SK-MEL-5 (cell line): ENCODE measurements around the gene CDK11A. TPM values are rescaled to one million over a fixed set of nuclear protein-coding genes. Genes with fewer than 3 reads are reported as not detected.
"Not testable (repeated sequence)": the region's sequence is repeated elsewhere in the genome, so short reads cannot be mapped to it uniquely, and the experiment has no call there.

Experiments
- DNase-seq: peaks from one replicate; pipeline ENCODE4 v3.0.0-alpha.2; 2016; ENCODE audit warnings: low read depth, low spot score
- in situ Hi-C: cut with HindIII; loops from 2 replicates; pipeline ENCODE4 v1.10.0; 2016; ENCODE audit warnings: low sequenced_read_pairs, high pct_unique_total_duplicates, low pct_unique_long_range_greater_than_20kb
- total RNA-seq: library from RNA; depleted of rRNA; stranded (reverse); fragments of >200 nt; shearing (Covaris generic); gene quantifications from 2 replicates; pipeline ENCODE4 v1.2.3, GENCODE V29; 2014

The CDK11A gene
- total RNA-seq, 1 experiment from 2014 or later = 4.4 TPM

DNA sequence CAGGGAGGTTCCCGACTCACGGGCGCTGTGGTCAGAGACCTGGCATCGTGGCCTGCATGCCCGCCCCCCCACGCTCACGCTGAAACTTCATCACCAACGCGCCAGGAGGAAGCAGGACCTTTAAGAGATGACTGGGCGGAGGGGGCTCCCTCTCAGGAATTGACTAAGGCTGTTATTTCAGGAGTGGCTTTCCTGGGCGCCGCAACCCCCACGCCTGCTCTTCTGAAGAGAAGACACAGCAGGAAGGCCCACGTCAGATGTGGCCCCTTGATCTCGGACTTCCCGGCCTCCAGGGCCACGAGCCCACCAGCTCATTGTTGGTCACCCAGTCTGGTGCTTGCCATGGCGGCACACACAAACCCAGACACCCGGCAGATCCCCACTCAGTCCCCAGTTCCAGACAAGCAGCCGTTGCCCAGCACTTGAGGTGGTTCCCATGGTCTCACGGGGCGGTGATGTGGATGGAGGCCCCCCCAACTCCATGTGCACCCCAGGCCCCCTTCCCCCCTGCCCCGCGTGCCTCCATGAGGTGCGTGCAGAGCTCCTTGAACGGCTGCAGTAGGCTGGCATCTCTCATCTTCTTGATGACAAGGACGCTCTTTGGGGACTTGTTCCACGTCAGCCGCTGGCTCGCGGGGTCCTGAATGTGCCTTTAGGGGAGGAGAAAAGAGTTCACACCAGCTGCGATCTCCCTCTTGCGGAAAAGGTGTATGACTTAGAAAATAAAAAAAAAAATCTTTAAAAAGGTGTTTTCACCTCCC lies 32.7 kb upstream of the CDK11A start:
- DNase-seq = no peak
- in situ Hi-C loops = no loop called here

DNA sequence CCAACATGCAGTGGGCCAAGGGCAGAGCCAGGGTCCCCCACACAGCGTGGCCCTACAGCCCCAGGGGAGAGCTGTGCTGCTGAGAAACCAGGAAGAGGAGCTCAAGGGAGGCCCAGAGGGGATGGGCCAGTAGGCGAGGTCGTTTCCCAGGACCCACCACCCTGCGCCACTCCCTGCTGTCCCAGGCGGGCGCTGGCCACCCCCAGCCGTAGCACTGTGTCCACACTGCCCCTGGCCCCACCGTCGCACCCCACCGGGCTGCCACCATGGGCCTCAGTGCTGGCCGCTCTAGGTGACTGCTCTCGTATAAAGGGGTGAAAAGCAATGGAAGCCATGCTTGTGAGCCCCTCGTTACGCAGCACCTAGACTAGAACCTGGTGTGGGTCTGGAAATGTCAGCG lies 31.7 kb upstream of the CDK11A start:
- in situ Hi-C loops = no loop called here
- no peak for DNase-seq

DNA sequence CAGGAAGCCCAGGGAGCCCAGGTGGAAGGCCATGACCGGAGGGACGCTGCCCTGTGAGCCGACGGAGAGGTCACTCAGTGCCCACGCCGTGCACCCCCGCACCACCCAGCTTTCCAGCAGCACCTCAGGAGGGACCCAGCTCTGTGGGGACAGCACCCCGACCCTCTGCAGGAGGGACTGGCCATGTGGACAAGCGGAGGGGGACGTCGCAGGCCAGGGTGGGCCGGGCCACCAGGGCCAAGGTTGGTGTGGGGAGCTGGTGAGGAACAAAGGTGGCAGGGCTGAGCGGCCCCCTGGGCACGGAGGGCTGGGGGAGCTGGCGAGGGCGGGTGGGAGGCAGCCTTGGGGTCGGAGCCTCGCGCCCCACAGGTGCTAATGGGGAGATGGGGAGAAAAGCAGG lies 31.3 kb upstream of the CDK11A start:
- in situ Hi-C loops = no loop called here

DNA sequence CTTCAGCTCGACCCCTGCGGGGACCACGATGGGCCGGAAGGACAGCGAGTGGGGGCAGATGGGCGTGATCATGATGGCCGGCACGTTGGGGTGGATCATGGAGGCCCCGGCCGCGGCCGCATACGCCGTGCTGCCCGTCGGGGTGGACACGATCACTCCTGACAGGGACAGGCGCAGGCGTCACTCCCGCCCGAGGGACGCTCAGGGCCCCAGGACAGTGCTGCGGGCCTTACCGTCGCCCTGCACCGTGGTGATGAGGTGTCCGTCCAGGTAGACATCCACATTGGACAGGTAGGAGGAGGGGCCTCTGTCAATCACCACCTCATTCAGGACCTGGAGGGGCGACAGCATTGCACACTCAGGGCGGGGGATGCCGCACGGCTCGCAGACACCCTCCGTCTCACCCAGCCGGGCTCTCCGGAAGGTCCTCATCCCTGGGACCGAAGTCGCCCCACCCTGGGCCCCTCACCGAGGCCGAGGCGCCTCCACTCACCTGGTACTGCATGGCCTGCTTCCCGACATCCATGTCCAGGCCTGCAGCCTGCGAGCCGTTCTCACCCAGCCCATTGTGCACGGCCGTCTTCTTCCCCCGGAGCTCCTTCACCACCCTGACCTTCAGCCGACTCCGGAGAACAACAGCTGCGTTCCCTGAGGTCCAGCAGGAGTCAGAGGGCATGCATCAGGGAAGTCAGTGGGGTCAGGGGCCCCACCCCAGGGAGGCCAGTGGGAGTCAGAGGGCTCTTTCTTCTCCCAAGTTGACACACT lies 30.1 kb upstream of the CDK11A start:
- no peak for DNase-seq
- in situ Hi-C loops = no loop called here

More for the DNA sequence above, 31.3 kb upstream of the CDK11A start:
- no peak for DNase-seq

DNA sequence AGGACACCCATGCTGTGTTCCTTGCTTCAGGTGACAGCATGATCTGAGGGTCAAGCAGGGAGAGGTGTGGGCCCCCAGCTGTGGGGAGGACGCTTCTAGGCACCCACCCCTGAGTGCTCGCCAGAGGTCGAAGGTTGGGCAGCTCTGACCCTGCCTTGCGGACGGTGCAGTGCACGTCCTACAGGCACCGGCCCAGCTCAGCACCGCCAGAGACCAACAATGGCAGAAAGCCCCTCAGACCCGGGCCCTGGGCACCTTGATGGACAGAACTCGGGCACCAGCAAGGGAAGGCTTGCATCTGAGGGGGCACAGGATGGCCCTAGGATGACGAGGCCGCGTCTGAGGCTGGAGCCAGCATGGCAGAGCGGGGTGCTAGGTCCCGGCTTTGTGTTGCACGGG lies 29.4 kb upstream of the CDK11A start:
- no peak for DNase-seq

DNA sequence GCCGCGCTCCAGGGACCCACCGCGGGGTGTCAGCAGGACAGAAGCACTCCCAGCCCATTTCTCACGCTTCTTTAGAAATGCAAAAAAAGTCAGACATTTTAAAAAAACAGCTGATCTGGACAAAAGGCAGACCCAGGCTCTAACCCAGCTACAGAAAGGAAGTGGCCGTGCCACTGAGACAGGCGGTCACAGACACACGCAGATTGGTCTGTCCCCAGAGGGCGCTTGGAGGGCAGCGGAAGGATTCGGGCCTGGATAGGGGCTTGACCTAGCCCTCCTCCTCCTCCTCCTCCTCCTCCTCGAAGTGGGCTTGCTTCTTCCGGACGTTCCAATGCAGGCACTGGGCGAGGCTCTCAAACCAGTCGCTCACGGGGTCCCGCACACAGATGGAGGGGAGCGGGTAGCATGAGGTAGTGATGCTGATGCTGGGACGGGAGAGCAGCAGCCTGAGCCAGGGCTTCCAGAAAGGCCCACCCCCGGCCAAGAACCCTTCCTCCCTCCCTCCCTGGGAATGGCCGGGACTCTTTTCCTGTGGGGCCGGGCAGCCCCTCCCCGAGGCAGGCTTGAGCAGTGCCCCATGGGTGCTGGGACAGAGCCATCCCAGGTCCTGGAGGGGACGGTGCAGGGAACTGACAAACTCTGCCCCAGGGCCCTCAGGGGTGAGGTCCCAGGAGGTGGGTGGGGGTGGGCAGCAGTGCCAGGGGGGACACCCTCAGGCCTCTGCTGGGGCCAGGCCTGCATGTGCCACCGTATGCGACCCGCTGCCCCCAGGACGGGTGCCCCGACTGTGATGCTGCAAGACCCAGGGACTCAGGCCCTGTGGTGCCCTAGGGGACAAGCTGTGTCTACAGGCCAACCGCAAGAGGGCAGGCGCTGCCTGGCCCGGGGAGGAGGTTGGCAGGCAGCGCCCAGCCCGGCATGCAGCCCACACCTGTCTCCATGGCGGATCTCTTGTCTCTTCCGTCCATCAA lies 28.8 kb upstream of the CDK11A start:
- in situ Hi-C loops = no loop called here
- no peak for DNase-seq

More for the DNA sequence above, 29.4 kb upstream of the CDK11A start:
- in situ Hi-C loops = no loop called here

DNA sequence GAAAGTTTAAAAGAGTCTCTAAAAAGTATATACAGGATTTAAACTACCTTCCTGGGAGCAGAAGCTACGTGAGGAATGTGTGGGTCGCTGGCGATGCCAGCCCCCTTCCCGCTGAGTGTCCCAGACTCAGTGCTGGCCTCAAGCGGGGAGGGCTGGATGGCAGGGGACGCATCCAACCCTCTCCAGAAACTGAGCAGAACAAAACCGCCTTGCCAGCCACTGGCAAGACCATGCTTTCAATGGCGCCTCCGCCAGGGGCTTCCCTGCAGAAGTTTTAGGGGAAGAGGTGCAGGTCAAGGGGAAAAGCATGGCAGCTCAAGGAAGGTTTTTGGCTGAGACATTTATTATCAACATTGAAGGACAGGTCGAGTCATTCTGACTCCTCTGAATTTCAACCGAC lies 28.0 kb upstream of the CDK11A start:
- DNase-seq = no peak
- in situ Hi-C loops = no loop called here

DNA sequence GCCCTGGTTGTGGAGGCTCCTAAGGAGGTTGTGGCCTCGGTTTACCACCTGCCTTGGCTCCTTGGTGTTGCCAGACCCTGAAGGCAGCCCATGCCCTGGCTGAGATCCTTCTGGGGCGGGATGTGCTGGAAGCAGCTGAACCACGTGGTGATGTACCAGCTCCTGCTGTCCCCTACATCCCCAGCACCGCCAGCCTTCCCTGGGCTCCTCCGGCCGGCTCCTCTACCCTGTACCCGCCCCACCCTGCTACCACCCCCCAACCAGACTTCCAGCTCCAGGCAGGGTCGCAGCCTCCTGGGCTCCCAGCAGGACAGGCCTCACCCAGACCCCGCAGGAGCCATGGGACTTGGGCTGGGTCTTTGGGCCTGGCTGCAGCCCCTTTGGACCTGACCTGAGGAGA lies 25.8 kb upstream of the CDK11A start:
- DNase-seq, in situ Hi-C loops: not testable (repeated sequence)

DNA sequence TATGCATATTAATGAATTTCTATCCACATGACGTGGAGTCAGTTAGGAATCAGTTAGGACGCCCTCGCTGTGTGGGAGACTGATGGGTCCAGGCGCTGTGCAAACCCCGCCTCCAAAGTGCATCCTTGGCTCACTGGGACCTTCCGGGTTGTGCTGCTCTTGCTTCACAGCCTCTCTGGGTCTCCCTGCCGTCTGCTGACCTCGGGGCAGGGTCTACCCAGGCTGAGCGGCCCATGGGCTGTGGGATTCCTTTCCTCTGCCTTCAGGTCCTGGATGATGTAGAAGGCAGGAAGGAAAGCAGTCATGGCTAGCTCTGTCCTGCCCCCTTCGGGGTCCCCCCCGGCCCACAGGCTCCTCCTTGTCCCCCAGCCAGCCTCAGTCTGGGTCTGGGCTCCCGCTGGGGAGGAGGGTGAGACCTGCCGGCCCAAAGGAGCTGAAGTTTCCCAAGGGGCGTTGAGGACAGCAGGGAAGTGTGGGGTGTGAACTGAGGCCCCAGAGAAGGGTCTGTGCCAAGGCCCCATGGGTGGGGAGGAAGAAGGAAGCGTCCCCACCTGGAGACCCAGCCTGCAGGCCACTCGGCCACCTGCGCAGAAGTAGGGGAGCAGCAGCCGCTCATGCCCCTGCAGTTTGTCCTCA lies 24.6 kb upstream of the CDK11A start:
- no peak for DNase-seq
- in situ Hi-C loops = no loop called here

DNA sequence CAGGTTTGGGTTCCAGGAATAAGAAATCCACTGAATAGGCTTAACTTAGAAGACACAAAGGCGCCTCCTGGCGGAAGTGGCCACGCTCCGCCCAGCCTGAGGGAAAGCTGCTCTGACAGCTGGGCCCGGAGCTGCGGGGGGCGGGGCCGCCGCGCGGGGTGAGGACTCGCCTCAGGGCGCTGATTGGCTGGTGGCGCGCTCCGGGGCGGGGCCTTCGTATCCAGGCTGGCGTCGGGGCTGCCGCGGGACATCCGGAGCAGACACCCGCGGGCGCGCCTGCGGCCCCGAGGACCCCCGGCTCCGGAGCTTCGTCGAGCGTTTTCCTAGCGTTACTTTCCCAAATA lies 22.4 kb upstream of the CDK11A start:
- in situ Hi-C loops, DNase-seq: not testable (repeated sequence)

DNA sequence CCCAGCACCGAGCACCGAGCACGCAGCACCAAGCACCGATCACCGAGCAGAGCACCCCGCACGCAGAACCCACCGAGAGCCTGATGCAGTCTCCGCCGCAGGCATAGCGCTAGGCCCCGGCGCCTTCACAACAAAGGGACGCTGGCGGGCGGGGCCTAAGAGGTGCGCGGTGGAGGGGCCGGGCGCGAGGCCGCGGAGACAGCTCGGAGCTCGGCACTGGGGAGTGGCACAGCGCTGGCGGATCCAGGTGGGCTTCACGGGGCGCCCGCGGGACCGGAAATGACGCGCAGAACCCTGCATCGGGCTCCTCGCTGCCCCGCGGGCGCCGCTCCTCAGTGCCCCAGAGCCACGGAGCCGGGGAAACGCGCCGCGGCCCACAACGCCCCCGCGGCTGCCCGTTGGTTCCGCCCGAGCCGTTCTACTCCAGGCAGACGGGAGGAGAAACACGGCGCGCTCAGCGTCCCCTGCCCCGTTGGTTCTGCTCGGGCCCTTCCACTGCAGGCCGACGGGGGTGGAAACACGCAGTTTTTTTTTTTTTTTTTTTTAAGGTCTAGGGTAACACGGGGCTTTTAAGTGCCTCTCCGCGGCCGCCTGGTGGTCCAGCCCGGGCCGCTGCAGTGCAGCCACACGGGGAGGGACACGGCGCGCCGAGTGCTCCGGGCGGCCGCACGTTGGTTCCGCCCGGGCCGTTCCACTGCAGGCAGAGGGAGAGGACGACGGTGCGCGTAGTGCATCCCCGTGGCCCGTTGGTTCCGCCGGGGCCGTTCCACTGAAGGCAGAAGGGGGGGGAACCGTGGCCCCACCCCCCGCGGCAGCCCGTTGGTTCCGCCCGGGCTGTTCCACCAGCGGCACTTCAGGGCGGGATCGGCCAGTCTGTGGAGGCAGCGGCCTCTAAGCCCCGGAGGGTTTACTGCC lies 21.8 kb upstream of the CDK11A start:
- in situ Hi-C loops = not testable (repeated sequence)
- peak; percentile 58 for DNase-seq

DNA sequence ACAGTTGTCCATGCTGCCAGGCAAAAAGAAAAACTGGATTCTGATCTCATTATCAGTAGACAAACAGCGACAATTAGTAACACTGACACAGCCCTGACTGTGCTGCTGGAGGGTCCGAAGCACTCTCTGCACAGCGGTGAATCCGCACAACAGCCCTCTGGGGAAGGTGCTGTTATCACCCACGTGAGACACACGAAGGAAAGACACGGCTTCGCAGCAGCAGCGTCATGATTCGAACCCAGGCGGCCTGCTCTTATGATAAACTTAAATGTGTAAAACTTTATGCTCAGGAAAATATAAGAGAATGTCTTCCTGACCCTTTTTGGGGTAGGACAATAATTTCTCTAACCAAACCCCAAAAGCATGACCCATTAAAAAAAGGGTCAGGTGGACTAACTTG lies 18.4 kb upstream of the CDK11A start:
- in situ Hi-C loops = not testable (repeated sequence)

DNA sequence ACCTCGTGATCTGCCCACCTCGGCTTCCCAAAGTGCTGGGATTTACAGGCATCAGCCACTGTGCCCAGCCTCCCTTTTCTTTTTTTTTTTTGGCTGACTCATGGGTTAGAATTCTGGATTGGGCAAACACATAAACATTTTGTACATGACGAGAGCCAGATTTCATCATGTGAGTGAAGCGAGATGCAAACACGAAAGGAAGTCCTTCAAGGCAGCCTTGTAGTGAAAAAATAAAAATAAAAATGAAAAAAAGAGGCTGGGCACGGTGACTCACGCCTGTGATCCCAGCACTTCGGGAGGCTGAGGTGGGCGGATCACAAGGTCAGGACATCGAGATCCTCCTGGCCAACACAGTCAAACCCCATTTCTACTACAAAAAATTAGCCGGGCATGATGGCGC lies 16.9 kb upstream of the CDK11A start:
- DNase-seq, in situ Hi-C loops: not testable (repeated sequence)

More for the DNA sequence above, 18.4 kb upstream of the CDK11A start:
- not testable (repeated sequence) for DNase-seq

DNA sequence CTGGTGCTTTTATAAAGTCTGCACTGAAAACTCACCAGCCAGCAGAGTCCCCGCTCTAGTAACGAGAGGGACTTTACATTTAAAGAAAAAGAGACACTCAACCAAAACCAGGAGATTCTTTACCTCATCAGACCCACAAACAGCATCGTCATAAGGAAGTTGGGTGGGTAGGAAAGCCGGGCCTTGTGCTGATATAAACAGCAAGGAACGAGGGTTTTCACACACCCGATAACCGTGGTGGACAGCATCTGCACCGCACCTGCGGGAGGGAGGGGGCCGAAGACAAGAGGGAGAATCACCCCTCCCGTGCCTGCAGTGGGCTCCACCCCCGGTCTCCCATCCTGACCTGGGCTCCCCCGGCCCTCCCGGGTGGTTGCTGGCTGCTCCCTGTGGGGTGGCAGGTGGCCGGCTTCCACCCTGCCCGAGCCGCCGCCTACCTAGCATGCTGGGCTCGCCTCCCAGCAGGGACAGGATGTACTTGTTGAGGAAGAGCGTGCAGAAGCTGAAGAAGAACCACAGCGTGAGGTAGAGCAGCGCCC lies 14.7 kb upstream of the CDK11A start:
- in situ Hi-C loops, DNase-seq: not testable (repeated sequence)

DNA sequence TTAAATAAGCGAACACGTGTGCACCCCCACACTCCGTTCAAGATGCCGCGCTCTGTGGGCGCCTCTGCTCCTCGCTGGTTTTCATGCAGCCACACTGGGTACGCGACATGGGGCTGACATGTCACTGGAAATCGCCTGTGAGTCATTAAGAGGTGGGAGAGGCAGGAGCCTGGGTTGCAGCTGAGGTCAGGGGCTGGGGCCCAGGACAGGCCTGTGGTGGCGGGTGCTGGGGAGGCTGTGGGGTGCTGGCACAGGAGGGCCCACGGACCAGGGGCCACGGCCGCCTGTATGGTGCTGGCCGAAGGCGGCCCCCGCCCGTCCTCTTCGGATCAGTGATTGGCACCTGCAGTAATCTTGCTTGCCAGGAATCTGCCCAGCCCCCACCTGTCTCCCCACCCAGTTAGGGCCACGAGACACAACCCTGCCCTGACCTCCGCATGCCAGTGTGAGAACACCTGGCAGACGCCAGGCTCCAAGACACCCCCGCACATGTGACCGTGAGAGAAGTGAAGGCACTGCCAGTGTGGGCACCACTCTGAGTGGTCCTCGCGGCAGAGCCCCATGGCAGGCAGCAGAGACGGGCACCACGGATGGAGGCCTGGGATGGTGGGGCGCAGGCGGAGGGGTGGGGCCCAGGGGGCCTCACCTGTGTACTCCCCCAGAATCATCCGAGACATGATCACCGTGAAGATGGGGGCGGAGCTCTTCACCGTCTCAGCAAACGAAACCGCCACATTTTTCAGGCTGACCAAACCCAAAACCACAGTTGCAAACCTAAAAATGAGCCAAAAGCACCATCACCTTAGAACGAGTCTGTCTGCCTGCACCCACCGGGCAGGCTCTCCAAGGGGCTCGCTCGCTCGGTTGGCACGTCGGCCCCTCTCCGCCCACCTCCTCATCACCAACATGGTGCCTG lies 13.8 kb upstream of the CDK11A start:
- in situ Hi-C loops, DNase-seq: not testable (repeated sequence)
